Measurements from ENCODE around the gene TMPRSS11A.

The TMPRSS11A gene

GRCh38 chr4:67963356-67963755 lies at the start of gene TMPRSS11A:
Gene TMPRSS11A (minus strand): TSS chr4:67963493. CDS start chr4:67963393, 100 bp downstream.
- in situ Hi-C loops (cut with MboI; ENCODE audit: low sequenced_read_pairs), result no loop called here

- in situ Hi-C loops (cut with MboI; ENCODE audit: low sequenced_read_pairs), result no loop called here
Observed at GRCh38 chr4:68011684-68012083, 48.4 kb upstream of the TMPRSS11A start.

GRCh38 chr4:68002906-68003305 lies 39.6 kb upstream of the TMPRSS11A start:
- in situ Hi-C loops (cut with MboI; ENCODE audit: low sequenced_read_pairs), result no loop called here

GRCh38 chr4:67996127-67996526 lies 32.8 kb upstream of the TMPRSS11A start:
- in situ Hi-C loops (cut with MboI; ENCODE audit: low sequenced_read_pairs), result no loop called here

GRCh38 chr4:67988991-67989390 lies 25.7 kb upstream of the TMPRSS11A start:
- in situ Hi-C loops (cut with MboI; ENCODE audit: low sequenced_read_pairs), result no loop called here

- in situ Hi-C loops (cut with MboI; ENCODE audit: low sequenced_read_pairs), result no loop called here
Observed at GRCh38 chr4:67983333-67983732, 20.0 kb upstream of the TMPRSS11A start.

- in situ Hi-C loops (cut with MboI; ENCODE audit: low sequenced_read_pairs), result no loop called here
Observed at GRCh38 chr4:67980512-67980911, 17.2 kb upstream of the TMPRSS11A start.

- in situ Hi-C loops (cut with MboI; ENCODE audit: low sequenced_read_pairs), result no loop called here
Observed at GRCh38 chr4:67973608-67974007, 10.3 kb upstream of the TMPRSS11A start.

- in situ Hi-C loops (cut with MboI; ENCODE audit: low sequenced_read_pairs), result no loop called here
Observed at GRCh38 chr4:67954890-67955289, 8.4 kb downstream of the TMPRSS11A start.

GRCh38 chr4:67941074-67941473 lies 22.2 kb downstream of the TMPRSS11A start:
- in situ Hi-C loops (cut with MboI; ENCODE audit: low sequenced_read_pairs), result no loop called here

- in situ Hi-C loops (cut with MboI; ENCODE audit: low sequenced_read_pairs), result no loop called here
Observed at GRCh38 chr4:67940506-67940905, 22.8 kb downstream of the TMPRSS11A start.

- in situ Hi-C loops (cut with MboI; ENCODE audit: low sequenced_read_pairs), result no loop called here
Observed at GRCh38 chr4:67939195-67939594, 24.1 kb downstream of the TMPRSS11A start.

GRCh38 chr4:67935888-67936287 lies 27.4 kb downstream of the TMPRSS11A start:
- in situ Hi-C loops (cut with MboI; ENCODE audit: low sequenced_read_pairs), result no loop called here

- in situ Hi-C loops (cut with MboI; ENCODE audit: low sequenced_read_pairs), result no loop called here
Observed at GRCh38 chr4:67934628-67935027, 28.7 kb downstream of the TMPRSS11A start.

GRCh38 chr4:67933755-67934154 lies 29.5 kb downstream of the TMPRSS11A start:
- in situ Hi-C loops (cut with MboI; ENCODE audit: low sequenced_read_pairs), result no loop called here

- in situ Hi-C loops (cut with MboI; ENCODE audit: low sequenced_read_pairs), result no loop called here
Observed at GRCh38 chr4:67933038-67933437, 30.3 kb downstream of the TMPRSS11A start.

GRCh38 chr4:67931256-67931655 lies 32.0 kb downstream of the TMPRSS11A start:
- in situ Hi-C loops (cut with MboI; ENCODE audit: low sequenced_read_pairs), result no loop called here

GRCh38 chr4:67929426-67929825 lies 33.9 kb downstream of the TMPRSS11A start:
- in situ Hi-C loops (cut with MboI; ENCODE audit: low sequenced_read_pairs), result no loop called here

- in situ Hi-C loops (cut with MboI; ENCODE audit: low sequenced_read_pairs), result no loop called here
Observed at GRCh38 chr4:67928546-67928945, 34.7 kb downstream of the TMPRSS11A start.

- in situ Hi-C loops (cut with MboI; ENCODE audit: low sequenced_read_pairs), result no loop called here
Observed at GRCh38 chr4:67927251-67927650, 36.0 kb downstream of the TMPRSS11A start.

- in situ Hi-C loops (cut with MboI; ENCODE audit: low sequenced_read_pairs), result no loop called here
Observed at GRCh38 chr4:67926485-67926884, 36.8 kb downstream of the TMPRSS11A start.

- in situ Hi-C loops (cut with MboI; ENCODE audit: low sequenced_read_pairs), result loop anchor here (25.0 kb wide), 1 partner anchor 385 kb away; the partner anchor contains the start of gene CENPC
Observed at GRCh38 chr4:67922697-67923096, 40.6 kb downstream of the TMPRSS11A start.

- in situ Hi-C loops (cut with MboI; ENCODE audit: low sequenced_read_pairs), result loop anchor here (25.0 kb wide), 1 partner anchor 381 kb away; the partner anchor contains the start of gene CENPC
Observed at GRCh38 chr4:67918428-67918827, 44.9 kb downstream of the TMPRSS11A start.
